AG10803 (cell line): ENCODE results near the gene GAREM1.

Source experiments
- DNase-seq: peaks from one replicate; pipeline ENCODE4 v3.0.0; 2010; ENCODE audit warnings: low read depth
- H3K4me3 ChIP-seq: 2 replicates; pipeline ENCODE4 v1.5.1; 2011; ENCODE audit warnings: mild to moderate bottlenecking, low read length, control low read depth
- CTCF ChIP-seq: conservative IDR thresholded peaks from 2 replicates; pipeline ENCODE4 v1.5.1; 2011; ENCODE audit warnings: mild to moderate bottlenecking, low read length, control low read depth, inconsistent platforms

Gene GAREM1

GRCh38 chr18:32443706-32444215 is 26.9 kb downstream of the GAREM1 start:
- no peak overlapping the region for H3K4me3 ChIP-seq
- no peak for TF ChIP-seq CTCF
- no peak for DNase-seq

DNA sequence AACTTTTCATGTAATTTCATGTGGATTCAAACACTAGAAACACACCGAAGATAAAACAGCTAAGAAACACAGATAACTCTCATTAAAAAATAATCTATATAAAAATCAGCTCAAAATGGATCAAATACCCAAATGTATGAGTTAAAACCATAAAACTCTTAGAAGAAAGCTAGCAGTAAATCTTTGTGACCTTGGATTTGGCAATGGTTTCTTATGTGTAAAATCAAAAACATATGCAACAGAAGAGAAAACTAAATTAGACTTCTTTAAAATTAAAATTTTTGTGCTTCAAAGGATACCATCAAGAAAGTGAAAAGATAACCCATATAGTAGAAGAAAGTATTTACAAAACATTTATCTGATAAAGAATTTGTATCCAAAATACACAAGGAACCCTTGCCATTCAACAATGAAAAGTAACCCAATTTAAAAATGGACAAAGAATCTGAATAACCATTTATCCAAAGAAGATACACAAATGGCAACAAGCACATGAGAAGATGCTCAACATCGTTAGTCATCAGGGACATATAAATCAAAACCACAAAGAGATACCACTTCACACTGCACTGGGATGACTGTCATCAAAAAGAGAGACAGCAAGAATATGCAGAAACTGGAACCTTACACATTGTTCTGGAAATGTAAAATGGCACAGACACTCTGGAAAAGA is 27.5 kb downstream of the GAREM1 start:
- H3K4me3 ChIP-seq: no peak overlapping the region
- TF ChIP-seq CTCF: no peak
- no peak for DNase-seq

DNA sequence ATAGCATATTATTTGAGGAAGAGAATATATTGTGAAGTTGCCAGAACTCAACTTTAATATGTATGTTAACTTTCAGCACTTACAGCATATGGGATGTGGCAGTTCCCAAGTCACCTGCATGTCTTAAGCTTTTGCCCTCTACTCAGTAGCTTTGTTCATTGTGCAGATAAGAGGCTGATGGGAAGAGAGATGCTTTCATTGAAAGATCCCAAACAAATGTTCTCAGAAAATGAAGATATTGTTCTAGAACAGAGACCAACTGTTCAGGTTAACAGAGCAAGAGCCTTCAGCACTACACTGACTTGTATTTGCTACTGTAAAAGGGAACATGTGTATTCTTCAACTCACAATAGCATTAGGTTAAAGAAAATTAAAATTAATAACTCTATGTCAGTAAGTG is 28.1 kb downstream of the GAREM1 start:
- DNase-seq: no peak
- no peak overlapping the region for H3K4me3 ChIP-seq
- TF ChIP-seq CTCF: no peak

DNA sequence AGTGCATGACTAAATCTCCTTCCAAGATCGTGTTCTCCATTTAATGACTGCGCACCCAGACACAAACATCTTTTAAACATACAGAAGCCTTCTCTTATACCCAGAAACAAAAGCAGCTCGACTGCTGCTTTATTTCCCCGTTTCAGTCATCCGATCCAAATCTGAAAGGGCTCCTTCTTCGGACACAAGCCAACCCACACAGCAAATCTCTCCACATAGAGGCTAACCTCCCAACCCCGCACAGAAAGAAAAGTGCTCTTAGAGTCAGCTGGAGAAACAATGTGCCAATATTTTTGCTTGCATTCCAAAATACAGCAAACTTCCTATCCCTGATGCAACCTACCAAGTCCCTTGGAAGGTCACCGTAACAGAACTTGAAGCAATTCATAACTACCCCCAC is 29.1 kb downstream of the GAREM1 start:
- no peak overlapping the region for H3K4me3 ChIP-seq
- TF ChIP-seq CTCF: no peak
- DNase-seq: no peak

DNA sequence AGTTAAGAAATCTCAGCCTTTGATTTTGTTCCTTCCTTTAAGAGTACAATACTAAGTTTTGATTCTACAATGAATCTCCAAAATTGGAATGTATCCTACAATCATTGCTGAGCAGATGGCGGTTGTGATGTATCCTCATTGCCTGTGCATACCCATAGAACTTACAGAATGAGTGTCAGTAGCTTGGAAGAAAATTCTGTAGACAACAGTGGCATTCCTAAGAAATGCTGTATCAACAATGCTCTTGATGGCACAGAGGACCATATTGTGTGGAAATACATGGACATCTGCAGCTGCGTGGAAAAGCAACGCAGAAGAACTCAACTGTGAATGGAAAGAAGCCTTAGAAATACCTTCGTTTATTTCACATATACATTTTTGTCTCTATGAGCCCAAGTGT is 30.2 kb downstream of the GAREM1 start:
- H3K4me3 ChIP-seq: no peak overlapping the region
- no peak for TF ChIP-seq CTCF
- no peak for DNase-seq

- peak; percentile 25; the same call in 1 of the 2 replicates for TF ChIP-seq CTCF
- DNase-seq: no peak
Measured at GRCh38 chr18:32439802-32440201, 30.9 kb downstream of the GAREM1 start.

GRCh38 chr18:32439241-32439640 is 31.4 kb downstream of the GAREM1 start:
- no peak for DNase-seq
- no peak for TF ChIP-seq CTCF
- H3K4me3 ChIP-seq: no peak overlapping the region

More at GRCh38 chr18:32439802-32440201, 30.9 kb downstream of the GAREM1 start:
- H3K4me3 ChIP-seq: no peak overlapping the region
